Measurements from ENCODE around the gene FBRSL1.
"Not testable (repeated sequence)": the region's sequence is repeated elsewhere in the genome, so short reads cannot be mapped to it uniquely, and the experiment has no call there.

FBRSL1 gene

GRCh38 chr12:132471858-132472255 lies 18.1 kb upstream of the FBRSL1 start:
- DNase-seq = no peak

DNA sequence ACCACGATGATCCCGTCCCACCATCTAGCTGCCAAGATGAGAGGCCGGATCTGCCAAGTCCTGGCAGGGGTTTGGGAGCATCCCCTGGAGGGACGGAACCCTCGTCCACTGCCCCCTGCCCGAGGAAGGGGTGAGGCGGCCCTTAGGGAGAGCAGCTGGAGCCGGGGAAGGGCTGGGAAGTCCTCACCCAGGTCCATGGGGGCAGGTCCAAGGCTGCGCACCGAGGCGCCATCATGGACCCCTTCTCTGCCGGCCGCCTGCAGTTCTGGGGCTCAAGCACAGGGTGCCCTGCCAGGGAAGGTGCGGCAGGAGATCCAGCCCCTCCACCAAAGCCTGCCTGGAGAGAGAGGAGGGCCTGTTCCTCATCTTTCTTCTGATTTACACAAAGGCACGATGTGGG lies 17.6 kb upstream of the FBRSL1 start:
- no peak for DNase-seq

- no peak for DNase-seq
Measured at GRCh38 chr12:132474237-132474741, 15.7 kb upstream of the FBRSL1 start.

GRCh38 chr12:132474799-132475303 lies 15.1 kb upstream of the FBRSL1 start:
- DNase-seq = not testable (repeated sequence)

- DNase-seq = no peak
Measured at GRCh38 chr12:132475304-132476037, 14.5 kb upstream of the FBRSL1 start.

DNA sequence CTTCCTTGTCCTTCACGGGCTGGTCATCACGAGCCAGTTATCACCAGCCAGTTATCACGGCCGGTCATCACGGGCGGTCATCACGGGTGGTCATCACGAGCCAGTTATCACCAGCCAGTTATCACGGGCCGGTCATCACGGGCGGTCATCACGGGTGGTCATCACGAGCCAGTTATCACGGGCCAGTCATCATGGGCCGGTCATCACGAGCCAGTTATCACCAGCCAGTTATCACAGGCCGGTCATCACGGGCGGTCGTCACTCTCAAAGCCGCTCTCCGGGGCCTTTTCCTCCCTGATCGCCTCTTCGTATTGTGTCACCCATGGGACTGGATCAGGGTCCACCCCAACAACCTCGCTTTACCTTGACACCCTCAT lies 13.9 kb upstream of the FBRSL1 start:
- no peak for DNase-seq

- no peak for DNase-seq
Measured at GRCh38 chr12:132476421-132476820, 13.5 kb upstream of the FBRSL1 start.

DNA sequence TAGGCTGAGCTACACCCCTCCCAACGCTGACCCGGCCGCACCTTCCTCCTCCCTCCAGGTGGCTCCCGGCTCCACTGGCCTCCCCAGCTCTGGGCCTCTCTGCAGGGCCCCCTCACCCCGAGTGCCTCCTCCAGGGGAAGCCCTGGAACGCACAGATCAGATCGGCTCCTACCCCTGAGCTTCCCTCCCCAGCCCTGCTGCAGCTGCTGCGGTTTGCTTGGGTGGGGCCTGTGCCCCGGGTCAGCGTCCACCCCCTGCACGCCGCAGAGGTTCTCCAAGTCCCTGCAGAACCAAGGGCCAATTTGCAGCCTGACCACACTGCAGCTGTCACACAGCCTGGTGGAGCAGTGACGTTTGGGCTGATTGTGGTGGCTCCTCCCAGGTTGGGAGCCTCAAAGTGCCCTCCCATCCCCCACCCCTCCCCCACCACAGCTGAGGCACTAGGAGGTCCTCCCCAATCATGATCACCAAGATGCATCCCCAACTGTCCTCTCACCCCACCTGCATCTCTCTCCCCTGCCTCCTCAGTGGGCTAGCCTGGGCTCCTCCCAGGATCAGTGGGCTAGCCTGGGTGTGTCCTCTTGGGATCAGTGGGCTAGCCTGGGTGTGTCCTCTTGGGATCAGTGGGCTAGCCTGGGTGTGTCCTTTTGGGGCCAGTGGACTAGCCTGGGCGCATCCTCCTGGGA lies 12.8 kb upstream of the FBRSL1 start:
- DNase-seq = no peak

DNA sequence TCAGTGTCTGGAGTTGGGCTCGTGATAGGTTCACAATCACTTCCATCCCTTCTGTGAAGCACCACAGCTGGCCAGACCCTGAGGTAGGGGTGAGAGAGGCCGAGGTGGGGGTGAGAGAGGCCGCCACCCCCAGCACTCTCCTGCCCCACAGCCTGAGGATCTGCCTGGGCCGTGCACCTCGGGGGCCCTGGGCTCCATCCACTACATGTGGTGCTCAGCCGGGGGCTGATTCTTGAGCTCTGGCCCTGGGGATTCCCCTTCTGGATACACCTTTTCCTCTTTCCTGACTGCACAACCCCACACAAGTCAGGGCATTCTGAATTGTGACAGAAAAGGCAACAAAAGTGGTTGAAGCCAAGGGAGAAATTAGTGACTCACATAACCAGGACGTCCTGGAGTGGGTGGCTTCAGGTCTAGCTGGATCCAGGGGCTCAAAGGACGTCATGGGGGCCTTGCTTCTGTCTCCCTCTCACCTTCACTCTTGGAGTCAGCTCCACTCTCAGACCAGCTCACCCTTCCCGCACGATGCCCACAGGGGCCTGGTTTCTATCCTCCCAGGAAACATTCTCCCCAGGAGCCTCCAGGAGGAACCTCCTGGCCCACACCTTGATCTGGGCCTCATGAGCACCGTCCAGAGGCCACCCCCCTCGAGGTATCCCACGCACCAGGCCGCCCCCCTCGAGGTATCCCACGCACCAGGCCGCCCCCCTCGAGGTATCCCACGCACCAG lies 12.1 kb upstream of the FBRSL1 start:
- DNase-seq = no peak

DNA sequence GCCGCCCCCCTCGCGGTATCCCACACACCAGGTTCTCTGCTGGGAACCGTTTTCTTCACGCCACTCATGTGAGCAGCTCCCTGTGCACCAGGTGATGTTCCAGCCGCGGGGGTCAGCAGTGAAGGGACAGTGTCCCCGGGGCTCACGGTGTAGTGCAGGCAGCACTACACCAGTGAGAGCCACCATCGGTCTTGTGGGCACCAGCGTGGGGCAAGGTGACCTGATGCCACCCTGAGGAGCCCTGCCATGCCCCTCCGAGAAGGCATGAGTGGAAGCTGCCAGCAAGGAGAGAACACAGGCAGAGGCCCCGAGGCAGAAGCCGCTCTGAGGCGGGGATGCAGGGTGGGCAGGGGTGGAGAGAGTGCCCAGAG lies 11.5 kb upstream of the FBRSL1 start:
- no peak for DNase-seq

GRCh38 chr12:132478845-132479244 lies 11.1 kb upstream of the FBRSL1 start:
- no peak for DNase-seq

- no peak for DNase-seq
Measured at GRCh38 chr12:132479291-132479690, 10.7 kb upstream of the FBRSL1 start.

DNA sequence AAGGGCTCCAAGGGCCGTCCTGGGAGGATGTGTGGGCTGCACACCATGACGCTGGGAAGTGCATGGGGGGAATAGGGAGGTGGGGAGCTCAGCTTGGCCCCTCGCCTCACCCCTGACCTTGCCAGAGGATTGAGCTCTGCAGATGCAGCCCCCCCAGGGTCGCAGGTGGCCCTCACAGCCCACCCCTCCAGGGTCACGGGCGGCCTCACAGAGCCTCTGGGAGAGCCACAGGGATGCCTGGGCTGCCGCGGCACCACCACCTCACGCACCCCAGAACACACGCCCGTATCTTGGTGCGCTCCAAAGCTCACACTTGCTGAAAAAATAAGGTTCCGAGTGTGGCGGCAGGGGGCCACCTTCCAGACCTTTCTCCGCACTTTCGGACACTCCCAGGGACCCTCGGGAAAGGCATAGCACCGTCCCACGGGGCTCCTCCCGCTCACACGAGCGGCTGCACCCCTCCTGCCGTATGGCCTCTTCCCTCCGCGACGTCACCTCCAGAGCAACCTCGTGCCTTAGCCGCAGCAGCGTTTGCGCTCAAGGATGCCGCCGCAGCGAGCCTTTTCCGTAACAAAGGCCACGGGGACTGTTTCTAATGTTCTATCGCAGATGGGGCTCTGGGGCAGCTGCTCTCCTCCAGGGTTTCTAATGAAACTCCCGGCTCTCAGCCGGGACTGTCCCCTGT lies 9.9 kb upstream of the FBRSL1 start:
- no peak for DNase-seq

- no peak for DNase-seq
Measured at GRCh38 chr12:132480623-132481132, 9.3 kb upstream of the FBRSL1 start.

GRCh38 chr12:132481345-132481744 lies 8.6 kb upstream of the FBRSL1 start:
- no peak for DNase-seq

DNA sequence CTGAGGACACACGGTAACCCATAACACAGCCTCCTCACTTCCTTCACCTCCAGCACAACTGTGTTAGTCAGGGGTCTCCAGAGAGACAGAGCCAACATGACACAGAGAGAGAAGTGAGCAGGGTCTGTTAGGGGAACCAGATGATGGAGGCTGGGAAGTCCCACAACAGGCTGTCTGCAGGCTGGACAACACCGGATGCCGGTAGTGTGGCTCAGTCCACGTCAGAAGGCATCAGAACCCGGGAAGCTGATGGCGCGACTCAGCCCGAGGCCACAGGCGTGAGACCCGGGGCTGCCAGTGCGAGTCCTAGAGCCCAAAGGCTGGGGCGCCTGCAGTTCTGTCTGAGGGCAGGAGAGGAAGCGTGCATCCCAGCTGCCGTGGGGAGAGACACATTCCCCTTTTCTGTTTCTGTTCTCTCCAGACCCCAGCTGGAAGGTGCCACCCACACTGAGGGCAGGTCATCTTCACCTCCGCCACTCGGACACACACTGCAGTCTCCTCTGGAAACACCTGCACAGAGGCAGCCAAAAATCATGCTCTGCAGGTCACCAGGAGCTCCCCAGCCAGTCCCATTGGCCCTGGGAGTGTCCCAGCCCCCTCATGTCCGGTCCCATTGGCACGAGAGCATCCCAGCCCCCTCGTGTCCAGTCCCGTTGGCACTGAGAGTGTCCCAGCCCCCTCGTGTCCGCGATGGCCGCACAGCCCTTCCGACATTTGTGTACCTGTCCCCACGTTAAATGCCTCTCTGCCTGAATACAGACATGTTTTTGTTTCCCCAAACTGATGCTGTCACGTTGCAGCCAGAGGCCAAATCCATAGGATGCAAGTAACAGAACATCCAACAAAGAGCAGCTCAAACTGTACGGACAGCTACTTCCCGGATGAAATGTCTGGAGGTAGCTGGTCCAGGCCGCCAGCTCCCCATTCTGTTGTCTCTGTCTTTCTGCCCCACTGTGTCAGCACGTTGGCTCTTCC lies 7.9 kb upstream of the FBRSL1 start:
- peak; percentile 86 for DNase-seq

DNA sequence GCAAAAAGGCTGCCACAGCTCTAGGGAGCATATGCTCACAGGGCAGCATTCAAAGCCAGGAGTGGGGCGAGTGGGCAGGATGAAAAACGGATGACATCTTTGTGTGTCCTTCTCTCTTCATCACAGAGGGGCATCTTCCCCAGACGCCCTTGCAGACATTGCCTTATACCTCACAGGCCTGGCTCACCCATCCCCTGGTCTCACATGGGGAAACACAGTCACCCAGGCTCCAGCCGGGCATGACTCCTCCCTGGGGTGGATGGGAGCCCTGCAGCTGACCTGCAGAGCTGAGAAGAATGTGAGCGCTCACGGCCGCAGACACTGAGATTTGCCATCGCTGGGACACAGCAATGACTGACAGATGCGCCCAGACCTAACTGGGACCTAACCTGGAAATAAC lies 7.2 kb upstream of the FBRSL1 start:
- no peak for DNase-seq

- DNase-seq = no peak
Measured at GRCh38 chr12:132483208-132483607, 6.7 kb upstream of the FBRSL1 start.

GRCh38 chr12:132483612-132484011 lies 6.3 kb upstream of the FBRSL1 start:
- no peak for DNase-seq

- DNase-seq = no peak
Measured at GRCh38 chr12:132484183-132484890, 5.6 kb upstream of the FBRSL1 start.

- no peak for DNase-seq
Measured at GRCh38 chr12:132484891-132485441, 5.0 kb upstream of the FBRSL1 start.

Measured in suppressor macrophage treated with lipopolysaccharide for 4 hours (primary cell).